ENCODE data around the gene AARSD1. TPM values are rescaled to one million over a fixed set of nuclear protein-coding genes. Genes with fewer than 3 reads are reported as not detected.
"Not testable (repeated sequence)": the region's sequence is repeated elsewhere in the genome, so short reads cannot be mapped to it uniquely, and the experiment has no call there.

Gene AARSD1
- total RNA-seq, 2 experiments from 2014 or later: 38.7 to 43.1 TPM

- intact Hi-C loops (cut with micrococcal nuclease): loop anchor here (1.0 to 5.0 kb wide), 3 partner anchors 16 to 133 kb away; partner anchors contain the start of genes AARSD1 and RPL27
- H3K9me3 Mint-ChIP-seq: no peaks in the 10 kb centered on the region
- peak within 1 kb of the TSS; percentile 99 for H3K4me3 Mint-ChIP-seq
- peak; percentile 94 for DNase-seq
- H3K27me3 Mint-ChIP-seq: no peaks in the 10 kb centered on the region
- ChIA-PET POLR2A (interaction anchor here (0.7 to 1.7 kb wide), 2 partner anchors 17 to 18 kb away, joined by 3 to 7 read pairs; partner anchors contain the start of gene RPL27), CTCF (interaction anchor here (1.8 kb wide), 1 partner anchor 18 kb away, joined by 17 read pairs; the partner anchor contains the start of gene RPL27)
- peak within 1 kb of the TSS; percentile 88 for H3K27ac Mint-ChIP-seq
- peaks cover 19% of the 10 kb centered on the region for H3K36me3 Mint-ChIP-seq
- peaks cover 28% of the 10 kb centered on the region for H3K4me1 Mint-ChIP-seq (ENCODE audit: low read depth)
These were observed 16.1 kb upstream of the AARSD1 start, which contains the start of gene RUNDC1 for GRCh38 chr17:42980274-42980765. RUNDC1 (plus strand) TSS chr17:42980565; CDS start chr17:42980577, 12 bp downstream.

GRCh38 chr17:42979511-42980273 is 15.4 kb upstream of the AARSD1 start, which contains the start of gene PTGES3L:
PTGES3L (minus strand) TSS chr17:42980080; CDS start chr17:42980053, 27 bp downstream.
- ChIA-PET CTCF (interaction anchor here (1.8 kb wide), 1 partner anchor 18 kb away, joined by 17 read pairs; the partner anchor contains the start of gene RPL27), POLR2A (interaction anchor here (1.7 kb wide), 1 partner anchor 19 kb away, joined by 7 read pairs; the partner anchor contains the start of gene RPL27)
- H3K27me3 Mint-ChIP-seq: no peaks in the 10 kb centered on the region
- DNase-seq: peak; percentile 60
- H3K27ac Mint-ChIP-seq: peak within 1 kb of the TSS; percentile 88
- no peaks in the 10 kb centered on the region for H3K9me3 Mint-ChIP-seq
- peaks cover 28% of the 10 kb centered on the region for H3K4me1 Mint-ChIP-seq (ENCODE audit: low read depth)
- intact Hi-C loops (cut with micrococcal nuclease): loop anchor here (1.0 to 5.0 kb wide), 3 partner anchors 15 to 132 kb away; partner anchors contain the start of genes AARSD1 and RPL27
- peaks cover 16% of the 10 kb centered on the region for H3K36me3 Mint-ChIP-seq
- peak within 1 kb of the TSS; percentile 99 for H3K4me3 Mint-ChIP-seq

- intact Hi-C loops (cut with micrococcal nuclease); DNase-seq; H3K36me3 Mint-ChIP-seq; H3K27me3 Mint-ChIP-seq; POLR2A ChIA-PET; H3K9me3 Mint-ChIP-seq; H3K27ac Mint-ChIP-seq; H3K4me3 Mint-ChIP-seq: not testable (repeated sequence)
- CTCF ChIA-PET: interaction anchor here (0.7 kb wide), 1 partner anchor 212 kb away, joined by 3 read pairs; no protein-coding TSS in a partner anchor
- H3K4me1 Mint-ChIP-seq (ENCODE audit: low read depth): peaks cover 12% of the 10 kb centered on the region
These were observed 11.4 kb upstream of the AARSD1 start for GRCh38 chr17:42975701-42976100.

GRCh38 chr17:42975265-42975664 is 11.0 kb upstream of the AARSD1 start:
- H3K4me3 Mint-ChIP-seq: no peak overlapping the region
- DNase-seq: no peak
- H3K9me3 Mint-ChIP-seq: no peaks in the 10 kb centered on the region
- ChIA-PET POLR2A (no interaction called here), CTCF (no interaction called here)
- no peaks in the 10 kb centered on the region for H3K27me3 Mint-ChIP-seq
- intact Hi-C loops (cut with micrococcal nuclease): no loop called here
- H3K36me3 Mint-ChIP-seq: no peaks in the 10 kb centered on the region
- peaks cover 10% of the 10 kb centered on the region for H3K4me1 Mint-ChIP-seq (ENCODE audit: low read depth)
- no peak overlapping the region for H3K27ac Mint-ChIP-seq

- H3K4me1 Mint-ChIP-seq (ENCODE audit: low read depth); intact Hi-C loops (cut with micrococcal nuclease); H3K27me3 Mint-ChIP-seq; H3K4me3 Mint-ChIP-seq; H3K27ac Mint-ChIP-seq; H3K36me3 Mint-ChIP-seq; DNase-seq; POLR2A ChIA-PET; H3K9me3 Mint-ChIP-seq; CTCF ChIA-PET: not testable (repeated sequence)
These were observed 9.1 kb upstream of the AARSD1 start for GRCh38 chr17:42973323-42973722.

GRCh38 chr17:42971589-42971988 is 7.3 kb upstream of the AARSD1 start:
- CTCF ChIA-PET: no interaction called here
- Mint-ChIP-seq H3K4me3 (no peak overlapping the region), H3K27me3 (no peaks in the 10 kb centered on the region), H3K36me3 (no peaks in the 10 kb centered on the region), H3K27ac (no peak overlapping the region), H3K4me1 (ENCODE audit: low read depth) (no peaks in the 10 kb centered on the region), H3K9me3 (no peaks in the 10 kb centered on the region)
- DNase-seq: no peak
- POLR2A ChIA-PET: no interaction called here
- intact Hi-C loops (cut with micrococcal nuclease): no loop called here

GRCh38 chr17:42969001-42969581 is 4.8 kb upstream of the AARSD1 start:
- no peak overlapping the region for H3K4me3 Mint-ChIP-seq
- DNase-seq: no peak
- ChIA-PET CTCF (no interaction called here), POLR2A (no interaction called here)
- no peak overlapping the region for H3K27ac Mint-ChIP-seq
- H3K36me3 Mint-ChIP-seq: peaks cover 5% of the 10 kb centered on the region
- no peaks in the 10 kb centered on the region for H3K27me3 Mint-ChIP-seq
- peaks cover 4% of the 10 kb centered on the region for H3K4me1 Mint-ChIP-seq (ENCODE audit: low read depth)
- intact Hi-C loops (cut with micrococcal nuclease): no loop called here
- no peaks in the 10 kb centered on the region for H3K9me3 Mint-ChIP-seq

- ChIA-PET POLR2A (interaction anchor here (0.5 kb wide), 1 partner anchor 389 kb away, joined by 3 read pairs; no protein-coding TSS in a partner anchor), CTCF (no interaction called here)
- intact Hi-C loops (cut with micrococcal nuclease): no loop called here
- Mint-ChIP-seq H3K9me3 (no peaks in the 10 kb centered on the region), H3K27me3 (no peaks in the 10 kb centered on the region), H3K36me3 (peaks cover 5% of the 10 kb centered on the region), H3K27ac (no peak overlapping the region), H3K4me1 (ENCODE audit: low read depth) (peaks cover 10% of the 10 kb centered on the region), H3K4me3 (no peak overlapping the region)
- DNase-seq: no peak
These were observed 3.7 kb upstream of the AARSD1 start for GRCh38 chr17:42967925-42968324.

- intact Hi-C loops (cut with micrococcal nuclease): no loop called here
- ChIA-PET CTCF (interaction anchor here (0.8 kb wide), 1 partner anchor 9 kb away, joined by 4 read pairs; no protein-coding TSS in a partner anchor), POLR2A (interaction anchor here (1.2 kb wide), 1 partner anchor 45 kb away, joined by 4 read pairs; the partner anchor contains the start of gene RPL27)
- Mint-ChIP-seq H3K27ac (no peak overlapping the region), H3K27me3 (no peaks in the 10 kb centered on the region), H3K4me3 (no peak overlapping the region), H3K36me3 (peaks cover 48% of the 10 kb centered on the region), H3K4me1 (ENCODE audit: low read depth) (no peaks in the 10 kb centered on the region), H3K9me3 (no peaks in the 10 kb centered on the region)
- DNase-seq: no peak
These were observed 10.6 kb downstream of the AARSD1 start for GRCh38 chr17:42953669-42954068.

- ChIA-PET POLR2A (interaction anchor here (1.4 kb wide), 1 partner anchor 104 kb away, joined by 3 read pairs; no protein-coding TSS in a partner anchor), CTCF (no interaction called here)
- DNase-seq: no peak
- H3K27me3 Mint-ChIP-seq: no peaks in the 10 kb centered on the region
- no peaks in the 10 kb centered on the region for H3K4me1 Mint-ChIP-seq (ENCODE audit: low read depth)
- no peaks in the 10 kb centered on the region for H3K9me3 Mint-ChIP-seq
- no peak overlapping the region for H3K27ac Mint-ChIP-seq
- intact Hi-C loops (cut with micrococcal nuclease): no loop called here
- no peak overlapping the region for H3K4me3 Mint-ChIP-seq
- H3K36me3 Mint-ChIP-seq: peaks cover 32% of the 10 kb centered on the region
These were observed 14.0 kb downstream of the AARSD1 start for GRCh38 chr17:42950044-42950783.

GRCh38 chr17:42946812-42947211 is 17.4 kb downstream of the AARSD1 start:
- POLR2A ChIA-PET: no interaction called here
- no peaks in the 10 kb centered on the region for H3K9me3 Mint-ChIP-seq
- CTCF ChIA-PET: no interaction called here
- H3K4me3 Mint-ChIP-seq: no peak overlapping the region
- DNase-seq: no peak
- intact Hi-C loops (cut with micrococcal nuclease): no loop called here
- H3K36me3 Mint-ChIP-seq: peaks cover 15% of the 10 kb centered on the region
- no peaks in the 10 kb centered on the region for H3K4me1 Mint-ChIP-seq (ENCODE audit: low read depth)
- no peaks in the 10 kb centered on the region for H3K27me3 Mint-ChIP-seq
- no peak overlapping the region for H3K27ac Mint-ChIP-seq

Data from activated CD4-positive, alpha-beta memory T cell treated with anti-CD3 and anti-CD28 coated beads for 36 hours (primary cell).